Vein endothelial cell (primary cell): ENCODE results near the gene ZNF879. TPM values are rescaled to one million over a fixed set of nuclear protein-coding genes. Genes with fewer than 3 reads are reported as not detected.

Source experiments
- total RNA-seq: library from RNA; depleted of rRNA; stranded (reverse); fragments of >200 nt; gene quantifications from 2 replicates; pipeline ENCODE4 v1.2.3, GENCODE V29; 2012

ZNF879 gene
- 4.2 and 4.4 TPM in 2 replicates for total RNA-seq

GRCh38 chr5:179023528-179024189, at the start of gene ZNF879:
ZNF879 (plus strand) TSS chr5:179023804; CDS start chr5:179025005, 1,201 bp downstream.

GRCh38 chr5:178994580-178995340, 28.8 kb upstream of the ZNF879 start, which contains the start of gene GRM6:
GRM6 (minus strand) TSS chr5:178995320; CDS start chr5:178994944, 376 bp downstream.

GRCh38 chr5:179060116-179061008, 36.8 kb downstream of the ZNF879 start, which contains the start of gene ZNF354C:
ZNF354C (plus strand) TSS chr5:179060373; CDS start chr5:179062069, 1,696 bp downstream.

Other genes with a start within 250 kb of the ZNF879 start
- gene ZNF354B, start 163.9 kb upstream of the ZNF879 start, total RNA-seq, result 10.2 and 11.4 TPM in 2 replicates
- 0.33 and 0.86 TPM in 2 replicates for gene ZFP2, start 127.9 kb upstream of the ZNF879 start, total RNA-seq
- 0.98 and 1.1 TPM in 2 replicates for gene ZNF454, start 82.6 kb upstream of the ZNF879 start, total RNA-seq
- gene GRM6, start 28.5 kb upstream of the ZNF879 start, total RNA-seq, result not detected in 2 replicates
- 5.6 and 6.4 TPM in 2 replicates for gene ZNF354C, start 36.6 kb downstream of the ZNF879 start, total RNA-seq